ENCODE results near the gene GNRH2.

DNA sequence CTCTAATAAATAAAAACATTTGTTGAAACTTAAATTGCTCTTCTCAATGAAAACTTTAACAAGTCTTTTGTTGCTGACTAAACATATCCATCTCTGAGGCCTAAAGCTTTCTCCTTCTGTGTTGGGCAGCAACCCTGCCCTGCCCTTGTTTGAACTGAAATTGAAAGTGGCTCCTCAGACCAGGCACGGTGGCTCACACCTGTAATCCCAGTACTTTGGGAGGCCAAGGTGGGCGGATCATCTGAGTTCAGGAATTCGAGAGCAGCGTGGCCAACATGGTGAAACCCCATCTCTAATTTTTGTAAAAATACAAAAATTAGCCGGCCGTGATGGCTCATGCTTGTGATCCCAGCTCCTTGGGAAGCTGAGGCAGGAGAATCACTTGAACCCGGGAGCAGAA lies 29.2 kb upstream of the GNRH2 start:
- TF ChIP-seq EZH2phosphoT487 (IDR thresholded peaks at IDR 0.05; ENCODE audit: low read depth): no peak
- TF ChIP-seq, protein P1, sequence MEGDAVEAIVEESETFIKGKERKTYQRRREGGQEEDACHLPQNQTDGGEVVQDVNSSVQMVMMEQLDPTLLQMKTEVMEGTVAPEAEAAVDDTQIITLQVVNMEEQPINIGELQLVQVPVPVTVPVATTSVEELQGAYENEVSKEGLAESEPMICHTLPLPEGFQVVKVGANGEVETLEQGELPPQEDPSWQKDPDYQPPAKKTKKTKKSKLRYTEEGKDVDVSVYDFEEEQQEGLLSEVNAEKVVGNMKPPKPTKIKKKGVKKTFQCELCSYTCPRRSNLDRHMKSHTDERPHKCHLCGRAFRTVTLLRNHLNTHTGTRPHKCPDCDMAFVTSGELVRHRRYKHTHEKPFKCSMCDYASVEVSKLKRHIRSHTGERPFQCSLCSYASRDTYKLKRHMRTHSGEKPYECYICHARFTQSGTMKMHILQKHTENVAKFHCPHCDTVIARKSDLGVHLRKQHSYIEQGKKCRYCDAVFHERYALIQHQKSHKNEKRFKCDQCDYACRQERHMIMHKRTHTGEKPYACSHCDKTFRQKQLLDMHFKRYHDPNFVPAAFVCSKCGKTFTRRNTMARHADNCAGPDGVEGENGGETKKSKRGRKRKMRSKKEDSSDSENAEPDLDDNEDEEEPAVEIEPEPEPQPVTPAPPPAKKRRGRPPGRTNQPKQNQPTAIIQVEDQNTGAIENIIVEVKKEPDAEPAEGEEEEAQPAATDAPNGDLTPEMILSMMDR (IDR thresholded peaks at IDR 0.05; ENCODE audit: low read depth, low read length): no peak
